ENCODE measurements around the gene FYCO1.

- TF ChIP-seq, protein P1, sequence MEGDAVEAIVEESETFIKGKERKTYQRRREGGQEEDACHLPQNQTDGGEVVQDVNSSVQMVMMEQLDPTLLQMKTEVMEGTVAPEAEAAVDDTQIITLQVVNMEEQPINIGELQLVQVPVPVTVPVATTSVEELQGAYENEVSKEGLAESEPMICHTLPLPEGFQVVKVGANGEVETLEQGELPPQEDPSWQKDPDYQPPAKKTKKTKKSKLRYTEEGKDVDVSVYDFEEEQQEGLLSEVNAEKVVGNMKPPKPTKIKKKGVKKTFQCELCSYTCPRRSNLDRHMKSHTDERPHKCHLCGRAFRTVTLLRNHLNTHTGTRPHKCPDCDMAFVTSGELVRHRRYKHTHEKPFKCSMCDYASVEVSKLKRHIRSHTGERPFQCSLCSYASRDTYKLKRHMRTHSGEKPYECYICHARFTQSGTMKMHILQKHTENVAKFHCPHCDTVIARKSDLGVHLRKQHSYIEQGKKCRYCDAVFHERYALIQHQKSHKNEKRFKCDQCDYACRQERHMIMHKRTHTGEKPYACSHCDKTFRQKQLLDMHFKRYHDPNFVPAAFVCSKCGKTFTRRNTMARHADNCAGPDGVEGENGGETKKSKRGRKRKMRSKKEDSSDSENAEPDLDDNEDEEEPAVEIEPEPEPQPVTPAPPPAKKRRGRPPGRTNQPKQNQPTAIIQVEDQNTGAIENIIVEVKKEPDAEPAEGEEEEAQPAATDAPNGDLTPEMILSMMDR (IDR thresholded peaks at IDR 0.05; ENCODE audit: poor library complexity): no peak
- TF ChIP-seq EZH2phosphoT487 (IDR thresholded peaks at IDR 0.05; ENCODE audit: low read depth, severe bottlenecking, unreplicated experiment) (no peak), EZH2 (IDR thresholded peaks at IDR 0.05; ENCODE audit: borderline replicate concordance) (no peak)
Measured at GRCh38 chr3:45869638-45870037, 126.0 kb downstream of the FYCO1 start.

All from hepatocyte (in vitro differentiated cells).